Right atrium auricular region (tissue), 2 donors: ENCODE measurements around the gene MIPOL1. TPM values are rescaled to one million over a fixed set of nuclear protein-coding genes. Genes with fewer than 3 reads are reported as not detected.

Experiments
- DNase-seq: peaks from one replicate; pipeline ENCODE4 v3.0.0-alpha.2; 2019; ENCODE audit warnings: low spot score
- H3K27ac ChIP-seq, 2 donors: fragments of 200-600 bp; sonication (generic); 1 replicate in 1 of 2; 2 replicates in 1 of 2; pipeline ENCODE4 v1.5.1; 2016 to 2019
- H3K27me3 ChIP-seq, 2 donors: fragments of 200-600 bp; sonication (generic); one replicate each; pipeline versions ENCODE4 v1.5.1 to v1.6.0; 2017 to 2019
- H3K36me3 ChIP-seq: fragments of 200-600 bp; sonication (generic); one replicate; pipeline ENCODE4 v1.5.1; 2016
- H3K4me1 ChIP-seq, 2 donors: fragments of 200-600 bp; sonication (generic); one replicate each; pipeline versions ENCODE4 v1.5.1 to v1.6.0; 2017 to 2019
- H3K4me3 ChIP-seq, 2 donors: fragments of 200-600 bp; sonication (generic); 1 replicate in 1 of 2; 2 replicates in 1 of 2; pipeline ENCODE4 v1.5.1; 2017 to 2019; ENCODE audit warnings: mild to moderate bottlenecking in 1 of 2, moderate library complexity in 1 of 2
- H3K9me3 ChIP-seq, 2 donors: fragments of 200-600 bp; sonication (generic); one replicate each; pipeline ENCODE4 v1.5.1; 2019
- CTCF ChIP-seq, 2 donors: fragments of 200-600 bp; sonication (generic); IDR thresholded peaks; one replicate each; pipeline ENCODE4 v1.5.1; 2019; ENCODE audit warnings: antibody characterized with exemption in 2 of 2
- total RNA-seq, 2 donors: library from RNA; depleted of rRNA; stranded (reverse); fragments of >200 nt; gene quantifications; one replicate each; pipeline ENCODE4 v1.1.0, GENCODE V29; 2016

The MIPOL1 gene
- total RNA-seq, 2 donors from 2014 or later: 4.9 to 6.2 TPM

GRCh38 chr14:37275963-37276362, 78.2 kb downstream of the MIPOL1 start:
- no peak for DNase-seq
- Histone ChIP-seq H3K27me3 (no peaks in the 10 kb centered on the region), H3K4me3 (no peak overlapping the region), H3K36me3 (no peaks in the 10 kb centered on the region), H3K4me1 (no peaks in the 10 kb centered on the region), H3K27ac (no peak overlapping the region), H3K9me3 (no peaks in the 10 kb centered on the region)
- no peak for TF ChIP-seq CTCF (IDR thresholded peaks at IDR 0.05)

- no peak for TF ChIP-seq CTCF (IDR thresholded peaks at IDR 0.05)
- no peaks in the 10 kb centered on the region for H3K27me3 ChIP-seq
These were observed 81.2 kb downstream of the MIPOL1 start for GRCh38 chr14:37278636-37279538.

GRCh38 chr14:37279818-37280217, 82.1 kb downstream of the MIPOL1 start:
- Histone ChIP-seq H3K27me3 (no peaks in the 10 kb centered on the region), H3K36me3 (no peaks in the 10 kb centered on the region), H3K4me3 (no peak overlapping the region), H3K4me1 (no peaks in the 10 kb centered on the region), H3K27ac (no peak overlapping the region), H3K9me3 (no peaks in the 10 kb centered on the region)
- TF ChIP-seq CTCF (IDR thresholded peaks at IDR 0.05): no peak
- DNase-seq: no peak

More at GRCh38 chr14:37278636-37279538, 81.2 kb downstream of the MIPOL1 start:
- H3K9me3 ChIP-seq: no peaks in the 10 kb centered on the region
- no peak overlapping the region for H3K27ac ChIP-seq
- DNase-seq: no peak
- H3K4me1 ChIP-seq: no peaks in the 10 kb centered on the region
- no peaks in the 10 kb centered on the region for H3K36me3 ChIP-seq
- H3K4me3 ChIP-seq: no peak overlapping the region

- Histone ChIP-seq H3K4me3 (no peak overlapping the region), H3K27ac (no peak overlapping the region), H3K36me3 (peaks cover 16% of the 10 kb centered on the region), H3K27me3 (no peaks in the 10 kb centered on the region), H3K4me1 (no peaks in the 10 kb centered on the region), H3K9me3 (no peaks in the 10 kb centered on the region)
- TF ChIP-seq CTCF (IDR thresholded peaks at IDR 0.05): no peak
- no peak for DNase-seq
These were observed 87.0 kb downstream of the MIPOL1 start for GRCh38 chr14:37284760-37285159.

- DNase-seq: no peak
- Histone ChIP-seq H3K4me3 (no peak overlapping the region), H3K27ac (no peak overlapping the region), H3K9me3 (no peaks in the 10 kb centered on the region), H3K36me3 (peaks cover 20% of the 10 kb centered on the region), H3K27me3 (no peaks in the 10 kb centered on the region), H3K4me1 (no peaks in the 10 kb centered on the region)
- no peak for TF ChIP-seq CTCF (IDR thresholded peaks at IDR 0.05)
These were observed 87.5 kb downstream of the MIPOL1 start for GRCh38 chr14:37285220-37285619.
